ENCODE measurements around the gene ILDR1.
A peak's percentile ranks its signal among the peaks of the same experiment; 100 is the strongest.

The ILDR1 gene

DNA sequence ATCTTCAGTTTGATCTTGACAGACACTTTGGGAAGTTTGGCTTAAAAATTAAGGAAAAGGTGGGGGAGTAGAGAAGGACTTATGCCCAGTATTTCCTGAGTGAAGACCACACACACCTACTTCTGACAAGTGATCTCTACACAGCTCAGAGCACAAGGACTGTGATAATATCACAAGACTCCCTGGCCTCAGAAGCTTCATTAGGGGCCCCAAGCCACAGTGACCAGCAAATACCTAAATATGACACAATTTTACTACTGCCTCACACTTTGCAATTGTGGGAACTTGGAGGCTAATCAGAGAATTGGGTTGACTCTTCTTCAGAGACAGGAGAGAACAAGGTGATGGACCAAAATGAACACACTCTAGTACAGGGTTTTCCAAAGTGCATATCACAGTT lies 2.6 kb downstream of the ILDR1 start:
- no peak for DNase-seq (ENCODE audit: low spot score)

- peak; percentile 59 for DNase-seq (ENCODE audit: low spot score)
Measured at GRCh38 chr3:122014741-122015140, 7.3 kb downstream of the ILDR1 start.

- no peak for DNase-seq (ENCODE audit: low spot score)
Measured at GRCh38 chr3:122013448-122013925, 8.6 kb downstream of the ILDR1 start.

DNA sequence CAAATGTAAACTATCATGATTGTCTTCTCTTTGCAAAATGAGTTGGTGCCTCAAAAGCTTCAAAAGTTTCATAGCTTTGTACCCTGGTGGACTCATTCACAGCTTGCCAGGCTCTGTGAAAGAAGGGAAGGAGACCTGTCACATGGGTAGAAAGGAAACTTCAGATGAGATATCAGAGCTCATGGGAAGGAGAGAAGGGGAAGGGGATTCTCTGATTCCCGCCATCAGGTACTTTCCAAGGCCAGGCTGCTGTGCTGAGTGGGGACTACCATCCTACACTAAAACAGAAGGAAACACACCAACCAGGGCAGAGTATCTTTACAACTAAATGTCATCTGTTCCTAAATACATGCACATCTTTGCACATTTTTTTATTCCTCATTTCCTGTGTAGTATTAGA lies 9.2 kb downstream of the ILDR1 start:
- no peak for DNase-seq (ENCODE audit: low spot score)

DNA sequence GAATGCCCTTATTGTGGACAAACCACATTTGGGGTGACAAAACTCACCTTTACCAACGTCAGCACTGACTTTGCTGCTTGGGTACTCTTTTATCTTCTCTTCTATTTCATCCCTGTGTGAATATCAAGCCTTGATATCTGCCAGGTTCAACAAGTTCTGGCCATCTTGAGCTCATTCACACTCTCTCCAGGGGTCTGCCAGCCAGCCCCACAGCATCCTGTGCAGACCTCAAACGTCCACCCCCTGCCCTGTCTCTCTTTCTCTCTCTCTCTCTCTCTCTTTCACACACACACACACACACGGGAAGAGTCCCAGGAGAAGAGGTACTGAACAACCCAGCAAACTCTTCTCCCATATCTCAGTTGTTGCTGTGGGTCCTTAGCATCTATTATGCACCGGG lies 10.7 kb downstream of the ILDR1 start:
- no peak for DNase-seq (ENCODE audit: low spot score)

GRCh38 chr3:122010506-122010905 lies 11.5 kb downstream of the ILDR1 start:
- DNase-seq (ENCODE audit: low spot score), result no peak

- no peak for DNase-seq (ENCODE audit: low spot score)
Measured at GRCh38 chr3:122008166-122008565, 13.9 kb downstream of the ILDR1 start.

GRCh38 chr3:122006267-122006666 lies 15.8 kb downstream of the ILDR1 start:
- no peak for DNase-seq (ENCODE audit: low spot score)

- peak; percentile 36 for DNase-seq (ENCODE audit: low spot score)
Measured at GRCh38 chr3:122004991-122005565, 17.0 kb downstream of the ILDR1 start.

DNA sequence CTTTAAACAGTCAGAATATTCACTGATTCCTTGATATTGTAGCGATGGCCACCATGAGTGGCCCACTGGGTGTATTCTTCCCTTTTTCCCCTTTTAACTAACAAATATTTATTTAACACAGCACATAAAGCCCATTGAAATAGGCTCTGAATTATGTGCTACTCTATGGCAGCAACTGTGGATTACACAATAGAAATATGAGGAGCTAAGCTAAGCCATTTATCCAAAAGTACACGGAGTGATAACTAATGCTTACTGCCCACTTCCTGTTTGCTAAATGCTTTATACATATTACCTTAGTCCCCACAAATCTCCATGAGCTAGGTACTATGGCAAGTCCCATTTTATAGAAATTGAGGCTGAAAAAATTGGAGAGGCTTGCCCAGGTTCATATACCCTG lies 17.9 kb downstream of the ILDR1 start:
- DNase-seq (ENCODE audit: low spot score), result no peak

DNA sequence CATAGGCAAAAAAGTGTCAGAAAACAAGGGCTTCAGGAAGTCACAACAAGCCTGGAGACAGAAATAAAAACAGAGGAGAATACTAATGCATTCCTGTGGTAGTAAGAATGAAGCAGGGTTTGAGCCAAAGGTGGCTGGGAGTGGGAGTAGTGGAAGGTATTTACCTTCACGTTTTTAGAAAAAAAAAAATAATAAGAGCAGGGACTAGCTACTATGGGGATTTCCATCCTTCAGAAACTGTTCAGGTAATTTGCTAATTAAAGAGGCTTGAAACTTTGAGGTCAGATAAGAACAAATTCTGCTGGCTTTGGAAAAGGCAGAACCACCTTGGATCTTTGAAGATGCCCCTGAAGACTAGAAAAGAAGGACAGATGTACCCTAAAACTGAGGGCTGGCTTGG lies 18.4 kb downstream of the ILDR1 start:
- no peak for DNase-seq (ENCODE audit: low spot score)

GRCh38 chr3:122003112-122003511 lies 18.9 kb downstream of the ILDR1 start:
- peak; percentile 62 for DNase-seq (ENCODE audit: low spot score)

GRCh38 chr3:122002611-122003010 lies 19.4 kb downstream of the ILDR1 start:
- no peak for DNase-seq (ENCODE audit: low spot score)

- no peak for DNase-seq (ENCODE audit: low spot score)
Measured at GRCh38 chr3:122001892-122002291, 20.2 kb downstream of the ILDR1 start.

GRCh38 chr3:122000936-122001605 lies 21.0 kb downstream of the ILDR1 start:
- no peak for DNase-seq (ENCODE audit: low spot score)

DNA sequence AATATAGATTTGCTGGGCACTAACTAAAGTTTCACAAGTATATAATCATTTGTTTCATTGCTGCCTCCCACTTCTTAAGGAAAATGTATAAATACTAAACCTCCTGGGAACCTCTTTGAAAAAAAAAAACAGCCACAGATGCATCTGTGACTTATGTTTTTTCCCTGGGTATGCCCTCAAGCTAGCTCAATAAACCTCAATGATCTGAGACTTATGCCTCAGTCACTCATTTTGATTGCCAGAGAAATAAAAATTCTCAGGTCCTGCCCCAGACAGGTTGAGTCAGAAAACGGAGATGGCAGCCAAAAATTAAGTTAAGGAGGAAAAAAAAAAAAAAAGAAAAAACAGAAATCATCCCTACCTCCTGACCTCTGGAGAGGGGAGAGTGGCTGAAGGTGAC lies 22.1 kb downstream of the ILDR1 start:
- no peak for DNase-seq (ENCODE audit: low spot score)

GRCh38 chr3:121998611-121999473 lies 23.2 kb downstream of the ILDR1 start:
- no peak for DNase-seq (ENCODE audit: low spot score)

GRCh38 chr3:121998030-121998580 lies 23.9 kb downstream of the ILDR1 start:
- no peak for DNase-seq (ENCODE audit: low spot score)

DNA sequence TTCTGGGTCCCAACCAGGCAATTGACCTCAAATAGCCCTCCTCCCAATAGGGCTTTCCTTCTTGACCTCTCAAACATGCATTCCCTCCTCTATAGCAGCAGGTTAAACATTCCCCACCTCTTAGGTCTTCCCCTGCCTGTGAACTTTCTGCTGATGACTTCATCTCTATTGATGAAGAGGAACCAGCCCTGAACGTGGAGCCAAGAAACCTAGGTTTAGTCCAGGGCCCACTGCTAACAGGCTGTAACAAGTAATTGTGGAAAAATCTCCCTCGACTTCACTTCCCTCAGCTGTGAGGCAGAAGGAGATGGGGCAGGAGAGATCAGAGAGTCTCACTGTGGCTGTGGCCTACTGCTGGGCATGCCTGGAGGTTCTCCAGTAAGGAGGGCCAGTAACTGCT lies 24.7 kb downstream of the ILDR1 start:
- DNase-seq (ENCODE audit: low spot score), result no peak

DNA sequence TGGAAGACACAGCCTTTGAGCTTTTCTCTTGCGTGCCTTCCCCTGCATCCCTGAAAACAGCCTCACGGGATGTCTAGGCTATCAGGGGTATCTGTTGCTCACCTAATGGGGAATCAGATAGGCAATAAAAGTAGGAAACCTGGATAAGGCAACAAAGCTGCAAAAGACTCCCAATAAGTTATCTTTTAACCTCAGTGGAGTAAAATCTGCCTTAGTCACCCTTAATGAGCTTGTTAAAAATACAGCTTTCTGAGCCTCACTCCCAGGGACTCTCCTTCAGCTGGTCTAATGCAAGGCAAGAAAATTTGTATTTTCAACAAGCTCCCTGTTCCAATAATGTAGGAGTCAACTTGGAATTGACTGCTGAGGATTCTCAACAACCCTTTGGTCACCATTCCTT lies 25.6 kb downstream of the ILDR1 start:
- no peak for DNase-seq (ENCODE audit: low spot score)

DNA sequence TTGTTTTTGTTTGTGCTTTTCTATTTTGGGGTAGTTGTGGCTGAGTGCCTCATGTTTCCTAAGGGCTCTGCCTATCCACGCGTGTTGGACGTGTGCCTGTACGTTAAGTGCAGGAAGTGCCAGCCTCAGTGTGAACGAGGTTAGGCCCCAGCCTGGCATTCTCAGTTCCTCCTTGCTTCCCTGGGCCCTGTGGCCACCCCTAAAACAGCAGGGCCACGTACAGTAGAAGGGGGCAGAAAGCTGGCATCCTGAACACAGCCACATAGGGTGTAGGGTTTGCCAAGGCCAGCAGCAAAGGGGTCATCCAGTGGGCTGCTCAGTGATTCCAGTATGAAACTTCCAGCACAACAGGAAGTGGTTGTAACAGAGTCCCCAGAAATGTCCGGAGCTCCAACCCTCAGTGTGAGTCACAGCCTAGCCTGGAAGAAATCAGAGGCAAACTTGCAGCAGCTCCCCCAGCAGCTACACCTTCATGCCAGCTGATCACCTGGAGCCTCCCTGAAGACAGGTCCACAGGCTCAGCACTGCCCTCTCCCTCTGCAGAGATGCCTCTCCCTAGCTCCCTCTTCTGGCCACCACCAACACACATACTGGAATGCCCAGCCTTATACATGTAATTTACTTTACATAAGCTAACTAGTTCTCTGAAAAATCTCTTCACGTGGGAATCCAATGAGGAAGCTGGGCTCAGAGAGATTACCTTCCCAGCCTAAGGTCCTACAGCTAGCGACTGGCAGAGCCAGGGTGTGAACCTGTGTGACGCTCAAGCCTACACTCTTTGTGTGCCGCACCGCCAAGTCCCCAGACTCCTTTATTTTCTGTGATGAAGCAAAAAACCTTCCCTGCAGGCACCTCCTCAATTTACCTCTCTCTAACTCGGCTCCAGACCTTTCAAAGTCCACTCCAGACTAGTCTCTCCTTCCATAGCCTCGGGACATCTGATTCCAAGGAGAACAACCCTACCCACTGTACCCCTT lies 26.6 kb downstream of the ILDR1 start:
- DNase-seq (ENCODE audit: low spot score), result peak; percentile 68

- no peak for DNase-seq (ENCODE audit: low spot score)
Measured at GRCh38 chr3:121994551-121994950, 27.5 kb downstream of the ILDR1 start.
